Measurements from ENCODE around the gene CERS6.

DNA sequence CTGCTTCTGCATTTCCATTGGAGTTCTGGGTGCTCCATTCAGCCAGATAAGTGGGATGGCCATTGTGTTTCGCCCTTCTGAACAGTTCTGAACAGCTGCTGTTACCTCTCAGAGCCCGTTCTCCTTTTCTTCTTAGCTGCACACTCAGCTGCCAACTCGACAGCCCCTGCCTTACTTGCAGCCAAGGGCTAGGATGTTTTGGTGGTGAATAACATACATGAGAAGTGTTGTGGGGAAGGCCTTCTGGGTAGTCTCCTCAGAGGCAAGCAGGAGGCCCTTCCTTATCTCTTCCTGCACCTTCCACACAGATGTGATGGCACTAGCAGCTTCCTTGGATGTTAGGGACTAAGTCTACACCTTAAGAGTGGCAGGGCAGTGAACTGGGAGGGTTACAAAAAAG is 207.9 kb downstream of the CERS6 start:
- TF ChIP-seq, protein P1, sequence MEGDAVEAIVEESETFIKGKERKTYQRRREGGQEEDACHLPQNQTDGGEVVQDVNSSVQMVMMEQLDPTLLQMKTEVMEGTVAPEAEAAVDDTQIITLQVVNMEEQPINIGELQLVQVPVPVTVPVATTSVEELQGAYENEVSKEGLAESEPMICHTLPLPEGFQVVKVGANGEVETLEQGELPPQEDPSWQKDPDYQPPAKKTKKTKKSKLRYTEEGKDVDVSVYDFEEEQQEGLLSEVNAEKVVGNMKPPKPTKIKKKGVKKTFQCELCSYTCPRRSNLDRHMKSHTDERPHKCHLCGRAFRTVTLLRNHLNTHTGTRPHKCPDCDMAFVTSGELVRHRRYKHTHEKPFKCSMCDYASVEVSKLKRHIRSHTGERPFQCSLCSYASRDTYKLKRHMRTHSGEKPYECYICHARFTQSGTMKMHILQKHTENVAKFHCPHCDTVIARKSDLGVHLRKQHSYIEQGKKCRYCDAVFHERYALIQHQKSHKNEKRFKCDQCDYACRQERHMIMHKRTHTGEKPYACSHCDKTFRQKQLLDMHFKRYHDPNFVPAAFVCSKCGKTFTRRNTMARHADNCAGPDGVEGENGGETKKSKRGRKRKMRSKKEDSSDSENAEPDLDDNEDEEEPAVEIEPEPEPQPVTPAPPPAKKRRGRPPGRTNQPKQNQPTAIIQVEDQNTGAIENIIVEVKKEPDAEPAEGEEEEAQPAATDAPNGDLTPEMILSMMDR (IDR thresholded peaks at IDR 0.05; ENCODE audit: low read depth, low read length) = no peak
- no peak for TF ChIP-seq MYC (IDR thresholded peaks at IDR 0.05; ENCODE audit: low read depth, low read length)
